Measurements from ENCODE around the gene ALG14.
"Not testable (repeated sequence)": the region's sequence is repeated elsewhere in the genome, so short reads cannot be mapped to it uniquely, and the experiment has no call there.

DNA sequence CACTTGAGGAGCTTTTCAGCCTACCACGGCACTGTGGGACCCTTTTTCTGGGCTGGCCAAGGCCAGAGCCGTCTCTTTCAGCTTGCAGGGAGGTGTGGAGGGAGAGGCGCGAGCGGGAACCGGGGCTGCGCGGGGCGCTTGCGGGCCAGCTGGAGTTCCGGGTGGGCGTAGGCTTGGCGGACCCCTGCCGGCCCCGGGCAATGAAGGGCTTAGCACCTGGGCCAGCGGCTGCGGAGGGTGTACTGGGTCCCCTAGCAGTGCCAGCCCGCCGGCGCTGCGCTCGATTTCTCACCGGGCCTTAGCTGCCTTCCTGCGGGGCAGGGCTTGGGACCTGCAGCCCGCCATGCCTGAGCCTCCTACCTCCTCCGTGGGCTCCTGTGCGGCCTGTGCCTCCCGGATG, 18.5 kb upstream of the ALG14 start:
- TF ChIP-seq, protein P1, sequence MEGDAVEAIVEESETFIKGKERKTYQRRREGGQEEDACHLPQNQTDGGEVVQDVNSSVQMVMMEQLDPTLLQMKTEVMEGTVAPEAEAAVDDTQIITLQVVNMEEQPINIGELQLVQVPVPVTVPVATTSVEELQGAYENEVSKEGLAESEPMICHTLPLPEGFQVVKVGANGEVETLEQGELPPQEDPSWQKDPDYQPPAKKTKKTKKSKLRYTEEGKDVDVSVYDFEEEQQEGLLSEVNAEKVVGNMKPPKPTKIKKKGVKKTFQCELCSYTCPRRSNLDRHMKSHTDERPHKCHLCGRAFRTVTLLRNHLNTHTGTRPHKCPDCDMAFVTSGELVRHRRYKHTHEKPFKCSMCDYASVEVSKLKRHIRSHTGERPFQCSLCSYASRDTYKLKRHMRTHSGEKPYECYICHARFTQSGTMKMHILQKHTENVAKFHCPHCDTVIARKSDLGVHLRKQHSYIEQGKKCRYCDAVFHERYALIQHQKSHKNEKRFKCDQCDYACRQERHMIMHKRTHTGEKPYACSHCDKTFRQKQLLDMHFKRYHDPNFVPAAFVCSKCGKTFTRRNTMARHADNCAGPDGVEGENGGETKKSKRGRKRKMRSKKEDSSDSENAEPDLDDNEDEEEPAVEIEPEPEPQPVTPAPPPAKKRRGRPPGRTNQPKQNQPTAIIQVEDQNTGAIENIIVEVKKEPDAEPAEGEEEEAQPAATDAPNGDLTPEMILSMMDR (conservative IDR thresholded peaks at IDR 0.05), result not testable (repeated sequence)
- TF ChIP-seq ZFX (IDR thresholded peaks at IDR 0.05), result not testable (repeated sequence)
